Choroid plexus epithelial cell (primary cell): ENCODE measurements around the gene MROH7.

Experiments
- DNase-seq: peaks from one replicate; pipeline ENCODE4 v3.0.0-alpha.2; 2010; ENCODE audit warnings: low read depth
- H3K4me3 ChIP-seq: 2 replicates; pipeline ENCODE4 v1.5.1; 2011; ENCODE audit warnings: low read depth, mild to moderate bottlenecking, control low read depth, low read length, moderate library complexity
- TF ChIP-seq, protein P1 (sequence below): conservative IDR thresholded peaks from 2 replicates; pipeline ENCODE4 v1.5.1; 2011; ENCODE audit warnings: low read depth, mild to moderate bottlenecking, control low read depth, inconsistent platforms, low read length, moderate library complexity

The MROH7 gene

DNA sequence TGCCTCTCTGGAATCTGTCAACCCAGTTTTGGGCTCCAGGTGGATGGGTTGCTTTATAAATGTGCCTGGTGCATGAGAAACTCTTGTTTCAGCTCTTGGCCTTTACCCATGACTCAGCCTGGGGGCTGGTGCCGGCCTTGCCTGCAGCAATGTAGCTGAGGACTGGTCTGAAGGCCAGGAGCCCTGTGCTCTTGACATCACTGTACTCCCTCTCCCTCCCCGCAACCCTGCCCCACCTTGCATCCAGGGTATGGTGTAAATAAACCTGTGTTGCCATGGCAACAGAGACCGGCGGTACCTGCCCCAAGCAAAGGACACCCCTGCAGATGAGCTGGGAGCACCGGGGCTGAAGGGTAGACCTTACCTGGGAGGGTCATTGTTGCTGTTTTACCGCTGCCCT is 31.5 kb upstream of the MROH7 start:
- peak; percentile 20 for DNase-seq
- H3K4me3 ChIP-seq = no peak overlapping the region
- TF ChIP-seq, protein P1, sequence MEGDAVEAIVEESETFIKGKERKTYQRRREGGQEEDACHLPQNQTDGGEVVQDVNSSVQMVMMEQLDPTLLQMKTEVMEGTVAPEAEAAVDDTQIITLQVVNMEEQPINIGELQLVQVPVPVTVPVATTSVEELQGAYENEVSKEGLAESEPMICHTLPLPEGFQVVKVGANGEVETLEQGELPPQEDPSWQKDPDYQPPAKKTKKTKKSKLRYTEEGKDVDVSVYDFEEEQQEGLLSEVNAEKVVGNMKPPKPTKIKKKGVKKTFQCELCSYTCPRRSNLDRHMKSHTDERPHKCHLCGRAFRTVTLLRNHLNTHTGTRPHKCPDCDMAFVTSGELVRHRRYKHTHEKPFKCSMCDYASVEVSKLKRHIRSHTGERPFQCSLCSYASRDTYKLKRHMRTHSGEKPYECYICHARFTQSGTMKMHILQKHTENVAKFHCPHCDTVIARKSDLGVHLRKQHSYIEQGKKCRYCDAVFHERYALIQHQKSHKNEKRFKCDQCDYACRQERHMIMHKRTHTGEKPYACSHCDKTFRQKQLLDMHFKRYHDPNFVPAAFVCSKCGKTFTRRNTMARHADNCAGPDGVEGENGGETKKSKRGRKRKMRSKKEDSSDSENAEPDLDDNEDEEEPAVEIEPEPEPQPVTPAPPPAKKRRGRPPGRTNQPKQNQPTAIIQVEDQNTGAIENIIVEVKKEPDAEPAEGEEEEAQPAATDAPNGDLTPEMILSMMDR = no peak

DNA sequence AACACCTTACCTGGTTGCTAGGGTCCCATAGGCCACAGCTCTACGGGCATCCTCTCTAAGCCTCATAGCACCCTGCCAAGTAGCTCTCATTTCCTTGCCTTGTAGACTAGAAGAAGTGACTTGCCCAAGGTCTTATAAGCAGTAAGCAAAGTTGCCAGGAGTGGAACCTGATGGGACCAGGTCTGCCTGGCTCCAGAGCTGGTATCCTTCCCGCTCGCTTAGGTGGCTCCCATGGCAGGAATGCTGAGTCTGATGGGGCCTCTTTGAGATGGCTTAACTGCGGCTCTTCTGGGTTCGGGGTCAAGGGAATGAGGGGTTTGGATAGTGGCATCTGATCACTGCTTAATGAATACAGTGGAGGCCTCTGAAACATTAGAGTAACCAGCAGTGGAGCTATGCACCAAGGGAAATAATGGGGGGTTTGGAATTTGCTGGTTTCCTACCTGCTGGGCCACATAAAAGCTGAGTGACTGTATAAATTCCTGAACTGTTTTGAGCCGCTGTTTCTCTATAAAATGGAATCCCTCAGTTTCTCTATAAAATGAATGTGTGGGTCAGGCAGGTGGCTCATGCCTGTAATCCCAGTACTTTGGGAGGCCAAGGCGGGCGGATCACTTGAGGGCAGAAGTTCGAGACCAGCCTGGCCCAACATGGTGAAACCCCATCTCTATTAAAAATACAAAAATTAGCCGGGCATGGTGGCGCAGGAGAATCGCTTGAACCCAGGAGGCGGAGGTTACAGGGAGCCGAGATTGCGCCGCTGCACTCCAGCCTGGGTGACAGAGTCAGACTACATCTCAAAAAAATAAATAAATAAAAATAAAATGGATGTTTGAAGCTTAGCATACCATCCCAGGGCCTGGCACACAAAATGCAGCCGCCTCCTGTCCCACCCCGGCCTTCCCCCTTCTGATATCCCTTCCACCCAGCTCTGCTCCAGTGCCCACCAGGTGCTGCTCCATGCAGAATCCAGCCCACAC is 30.7 kb upstream of the MROH7 start:
- TF ChIP-seq, protein P1 = no peak

DNA sequence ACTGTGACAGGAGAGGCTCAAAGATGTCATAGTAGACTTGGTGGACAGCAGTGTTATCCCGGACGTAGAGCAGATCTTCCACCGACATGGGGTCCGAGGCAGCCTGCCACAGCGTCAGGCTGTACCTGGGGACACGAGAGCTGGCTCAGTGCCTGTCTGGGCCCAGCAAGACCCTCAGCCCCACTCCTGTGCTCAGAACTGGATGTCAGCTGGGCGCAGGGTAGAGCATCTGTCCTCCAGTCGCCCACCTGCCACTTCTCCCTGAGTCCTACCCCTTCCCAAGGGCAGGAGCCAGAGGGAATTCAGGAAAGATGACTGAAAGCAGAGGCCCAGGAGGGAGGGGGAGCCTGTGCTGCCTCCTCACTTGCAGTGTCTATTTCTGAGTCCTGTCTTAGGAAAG is 30.0 kb upstream of the MROH7 start:
- H3K4me3 ChIP-seq = no peak overlapping the region
- DNase-seq = no peak
- TF ChIP-seq, protein P1 = no peak

More for the DNA sequence above, 30.7 kb upstream of the MROH7 start:
- peak; percentile 30 for DNase-seq
- H3K4me3 ChIP-seq = no peak overlapping the region

DNA sequence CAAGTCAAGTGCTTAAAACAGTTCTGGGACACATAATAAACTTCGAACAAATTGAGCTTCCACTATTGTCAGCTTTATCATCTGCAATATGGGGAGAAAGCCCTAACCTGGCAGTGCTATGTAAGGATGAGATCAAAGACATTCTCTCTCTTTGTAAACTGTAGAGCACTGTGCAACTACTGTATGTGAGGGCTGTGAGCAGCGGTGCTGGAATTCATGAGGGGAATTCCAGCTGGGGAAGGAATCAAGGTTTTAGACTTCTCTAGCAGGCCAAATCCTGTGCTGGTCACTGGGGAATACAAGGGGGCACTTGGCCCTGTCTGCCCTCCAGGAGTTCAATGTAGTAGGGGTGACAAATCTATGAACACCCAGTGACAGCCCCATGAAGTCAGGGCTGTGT is 27.6 kb upstream of the MROH7 start:
- no peak overlapping the region for H3K4me3 ChIP-seq
- TF ChIP-seq, protein P1 = no peak
- DNase-seq = no peak

DNA sequence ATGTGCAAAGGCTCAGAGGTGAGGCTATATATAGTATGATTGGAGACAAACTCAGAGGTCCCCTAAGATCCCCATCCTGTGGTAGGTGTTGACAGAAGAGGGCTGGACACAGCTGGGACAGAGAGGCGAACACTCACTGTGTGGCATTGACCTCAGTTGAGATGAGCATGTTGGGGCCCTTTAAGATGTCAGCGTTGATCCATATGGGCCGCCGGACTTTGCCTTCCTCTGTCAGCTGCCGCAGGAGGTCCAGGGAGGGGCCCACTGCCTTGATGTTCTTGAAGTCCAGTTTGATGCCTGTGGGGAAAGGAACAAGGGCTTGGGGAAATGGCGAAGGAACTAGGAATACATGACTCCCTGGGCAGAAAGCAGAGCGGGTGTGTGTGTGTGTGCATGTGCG is 27.0 kb upstream of the MROH7 start:
- no peak for DNase-seq
- TF ChIP-seq, protein P1 = no peak
- no peak overlapping the region for H3K4me3 ChIP-seq

DNA sequence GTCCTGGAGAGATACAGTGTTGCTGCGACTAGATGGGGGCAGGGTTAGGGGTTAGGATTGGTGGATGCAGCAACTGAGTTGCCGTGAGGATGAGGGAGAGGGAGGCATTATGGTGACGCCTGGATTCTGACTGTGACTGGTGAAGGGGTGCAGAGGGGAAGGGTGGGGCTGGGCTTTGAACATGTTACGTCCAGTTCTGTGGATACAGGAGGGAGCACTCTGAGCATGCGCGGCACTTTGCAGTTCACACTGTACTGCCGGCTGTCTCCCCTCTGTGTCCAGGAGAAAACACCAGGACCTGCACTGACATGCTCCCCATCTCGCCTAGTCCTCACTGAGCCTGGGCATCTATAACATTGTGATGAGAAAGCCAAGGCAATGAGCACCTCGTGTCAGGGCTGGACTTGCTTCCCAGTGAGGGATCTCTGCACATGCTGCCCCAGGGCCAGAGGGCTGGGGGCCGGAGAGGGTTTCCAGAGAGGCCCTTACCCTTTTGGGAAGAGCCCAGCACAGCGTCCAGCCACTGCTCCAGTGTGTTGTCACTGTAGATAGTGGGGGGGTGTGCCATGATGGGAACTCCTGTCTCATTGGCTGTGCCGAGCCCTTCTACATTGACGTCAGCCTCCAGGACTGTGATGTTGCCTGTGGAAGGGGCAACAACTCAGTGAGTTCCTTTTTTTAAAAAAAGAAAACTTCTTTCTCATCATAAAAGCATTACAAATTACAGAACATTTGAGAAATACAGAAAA is 25.9 kb upstream of the MROH7 start:
- H3K4me3 ChIP-seq = no peak overlapping the region
- DNase-seq = no peak
- TF ChIP-seq, protein P1 = no peak
